ENCODE data around the gene MBD3L4. TPM values are rescaled to one million over a fixed set of nuclear protein-coding genes. Genes with fewer than 3 reads are reported as not detected.
"Not testable (repeated sequence)": the region's sequence is repeated elsewhere in the genome, so short reads cannot be mapped to it uniquely, and the experiment has no call there.

MBD3L4 gene
- total RNA-seq, 4 donors from 2014 or later = not detected

DNA sequence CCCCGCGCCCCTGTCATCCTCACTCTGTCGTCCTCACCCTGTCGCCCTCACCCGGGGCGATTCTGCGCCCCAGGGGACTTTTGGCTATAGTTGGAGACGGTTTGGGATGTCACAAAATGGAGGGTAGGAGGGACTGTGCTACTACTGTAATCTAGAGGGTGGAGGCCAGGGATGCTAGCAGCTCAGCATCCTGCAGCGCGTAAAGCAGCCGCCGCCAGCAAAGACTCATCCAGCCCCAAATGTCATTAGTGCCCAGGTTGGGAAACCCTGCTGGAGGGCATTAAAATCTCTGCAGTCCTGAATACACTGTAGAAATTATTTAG, 29.9 kb upstream of the MBD3L4 start:
- TF ChIP-seq, protein P1, sequence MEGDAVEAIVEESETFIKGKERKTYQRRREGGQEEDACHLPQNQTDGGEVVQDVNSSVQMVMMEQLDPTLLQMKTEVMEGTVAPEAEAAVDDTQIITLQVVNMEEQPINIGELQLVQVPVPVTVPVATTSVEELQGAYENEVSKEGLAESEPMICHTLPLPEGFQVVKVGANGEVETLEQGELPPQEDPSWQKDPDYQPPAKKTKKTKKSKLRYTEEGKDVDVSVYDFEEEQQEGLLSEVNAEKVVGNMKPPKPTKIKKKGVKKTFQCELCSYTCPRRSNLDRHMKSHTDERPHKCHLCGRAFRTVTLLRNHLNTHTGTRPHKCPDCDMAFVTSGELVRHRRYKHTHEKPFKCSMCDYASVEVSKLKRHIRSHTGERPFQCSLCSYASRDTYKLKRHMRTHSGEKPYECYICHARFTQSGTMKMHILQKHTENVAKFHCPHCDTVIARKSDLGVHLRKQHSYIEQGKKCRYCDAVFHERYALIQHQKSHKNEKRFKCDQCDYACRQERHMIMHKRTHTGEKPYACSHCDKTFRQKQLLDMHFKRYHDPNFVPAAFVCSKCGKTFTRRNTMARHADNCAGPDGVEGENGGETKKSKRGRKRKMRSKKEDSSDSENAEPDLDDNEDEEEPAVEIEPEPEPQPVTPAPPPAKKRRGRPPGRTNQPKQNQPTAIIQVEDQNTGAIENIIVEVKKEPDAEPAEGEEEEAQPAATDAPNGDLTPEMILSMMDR (IDR thresholded peaks at IDR 0.05; ENCODE audit: low read depth) = no peak

DNA sequence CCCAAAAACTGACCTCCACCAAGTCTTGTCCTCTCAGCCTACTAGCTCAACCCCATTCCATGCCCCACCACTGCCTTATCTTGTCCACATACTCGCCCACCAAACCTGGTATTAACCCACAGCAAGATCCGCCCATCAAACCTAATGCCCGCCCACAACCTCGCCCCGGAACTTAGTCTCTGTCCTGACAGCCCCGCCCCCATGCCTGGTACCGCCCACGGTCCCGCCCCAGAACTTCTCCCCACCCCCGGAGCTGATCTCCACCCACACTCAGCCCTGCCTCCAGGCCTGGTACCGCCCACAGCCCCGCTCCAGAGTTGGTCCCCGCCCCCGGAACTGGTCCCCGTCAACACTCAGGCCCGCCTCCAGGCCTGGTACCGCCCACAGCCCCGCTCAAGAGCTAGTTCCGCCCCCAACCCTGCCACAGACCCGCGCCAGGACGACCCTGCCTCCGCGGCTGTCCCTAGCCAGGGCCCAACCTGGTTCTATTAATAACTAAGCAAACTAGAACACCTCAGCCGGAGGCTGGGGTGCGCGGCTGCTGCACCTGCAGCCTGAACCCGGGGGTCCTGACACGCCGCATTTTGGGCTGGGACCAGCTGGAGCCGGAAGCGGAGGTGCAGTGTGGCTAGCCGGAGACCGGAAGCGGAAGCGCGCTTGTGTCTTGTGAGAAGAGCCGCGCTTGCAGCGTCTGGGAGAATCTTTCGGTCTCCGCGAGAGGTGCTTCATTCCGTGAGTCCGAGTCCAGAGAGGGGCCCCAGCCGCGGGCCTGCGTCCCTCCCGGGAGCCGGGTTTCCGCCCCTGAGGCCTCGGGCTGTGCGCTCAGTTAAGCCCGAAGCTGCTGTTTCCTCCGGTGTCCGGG, 29.3 kb upstream of the MBD3L4 start, which contains the start of gene ZNF557:
TSS of gene ZNF557 (plus strand) at position 662 of the 862 bp plus-strand sequence. CDS start 5,372 bp downstream, outside the sequence.
- TF ChIP-seq, protein P1 (IDR thresholded peaks at IDR 0.05; ENCODE audit: low read depth) = no peak

DNA sequence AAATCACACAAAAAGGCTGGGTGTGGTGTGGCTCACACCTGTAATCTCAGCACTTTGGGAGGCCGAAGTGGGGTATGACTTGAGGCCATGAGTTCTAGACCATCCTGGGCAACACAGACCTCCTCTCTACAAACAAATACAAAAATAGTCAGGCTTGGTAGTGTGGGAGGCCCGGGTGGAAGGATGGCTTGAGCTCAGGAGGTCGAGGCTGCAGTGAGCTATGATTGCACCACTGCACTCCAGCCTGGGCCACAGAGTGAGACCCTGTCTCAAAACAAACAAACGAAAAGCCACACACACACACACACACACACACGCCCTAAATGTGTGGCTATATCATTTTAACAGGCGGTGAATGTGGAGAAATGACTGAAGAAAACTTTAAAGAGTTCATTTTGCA, 28.6 kb upstream of the MBD3L4 start:
- TF ChIP-seq, protein P1 (IDR thresholded peaks at IDR 0.05; ENCODE audit: low read depth) = no peak

DNA sequence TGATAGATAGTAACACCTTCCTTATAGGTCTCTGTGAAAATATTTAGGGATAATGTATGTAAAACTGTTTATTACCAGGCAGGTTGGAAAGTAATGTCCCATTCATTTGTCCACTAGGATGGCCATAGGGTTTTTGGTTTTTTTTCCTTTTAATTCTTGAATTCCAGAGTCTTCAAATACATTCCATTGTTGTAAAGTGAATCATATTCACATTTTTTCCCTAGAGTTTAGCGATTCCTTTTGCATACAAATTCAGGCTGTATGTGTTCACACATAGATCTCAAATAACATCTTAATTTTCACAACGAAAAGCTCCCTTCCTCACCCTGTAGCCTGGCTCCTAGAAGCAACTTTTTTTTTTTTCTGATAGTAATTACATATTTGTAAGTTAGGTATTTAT, 27.7 kb upstream of the MBD3L4 start:
- TF ChIP-seq, protein P1 (IDR thresholded peaks at IDR 0.05; ENCODE audit: low read depth) = no peak

DNA sequence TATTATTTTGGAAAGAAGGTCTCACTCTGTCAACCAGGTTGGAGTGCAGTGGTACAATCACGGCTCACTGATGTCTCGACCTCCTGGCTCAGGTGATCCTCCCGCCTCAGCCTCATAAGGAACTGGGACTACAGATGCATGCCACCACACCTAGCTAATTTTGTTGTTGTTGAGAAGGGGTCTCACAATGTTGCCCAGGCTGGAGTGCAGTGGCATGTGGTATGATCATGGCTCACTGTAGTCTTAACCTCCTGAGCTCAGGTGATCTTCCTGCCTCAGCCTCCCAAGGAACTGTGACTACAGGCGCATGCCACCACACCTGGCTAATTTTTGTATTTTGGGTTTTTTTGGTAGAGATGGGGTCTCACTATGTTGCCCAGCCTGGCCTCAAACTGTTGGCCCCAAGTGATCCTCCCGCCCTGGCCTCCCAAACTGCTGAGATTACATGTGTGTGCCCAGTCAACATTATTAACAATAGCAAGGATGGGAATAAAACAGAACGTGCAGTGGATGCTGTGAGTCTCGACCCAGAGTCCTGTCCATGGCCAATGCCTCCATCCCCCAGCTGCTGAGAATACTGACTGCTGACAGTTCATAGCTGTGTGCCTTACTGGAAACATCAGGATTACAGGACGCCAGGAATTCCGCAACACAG, 23.9 kb upstream of the MBD3L4 start:
- TF ChIP-seq, protein P1 (IDR thresholded peaks at IDR 0.05; ENCODE audit: low read depth) = no peak

DNA sequence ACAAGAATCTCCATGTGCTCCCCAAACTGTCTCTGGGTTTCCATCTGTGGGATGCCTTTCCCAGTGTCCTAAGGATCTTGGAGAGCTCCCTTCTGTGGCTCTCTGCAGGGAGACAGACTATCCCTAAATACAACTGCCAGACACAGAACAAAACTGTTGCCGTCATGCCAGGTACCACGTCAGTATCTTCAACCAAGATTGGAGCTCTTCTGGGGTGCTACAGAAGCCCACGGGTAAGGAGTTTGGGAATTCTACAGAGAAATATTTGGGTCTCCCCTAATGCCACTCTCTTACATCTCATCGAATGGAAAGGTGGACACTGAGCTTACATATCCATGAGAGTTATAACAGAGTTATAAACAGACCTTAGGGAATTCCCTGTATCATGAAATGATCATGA, 23.4 kb upstream of the MBD3L4 start:
- TF ChIP-seq, protein P1 (IDR thresholded peaks at IDR 0.05; ENCODE audit: low read depth) = no peak

DNA sequence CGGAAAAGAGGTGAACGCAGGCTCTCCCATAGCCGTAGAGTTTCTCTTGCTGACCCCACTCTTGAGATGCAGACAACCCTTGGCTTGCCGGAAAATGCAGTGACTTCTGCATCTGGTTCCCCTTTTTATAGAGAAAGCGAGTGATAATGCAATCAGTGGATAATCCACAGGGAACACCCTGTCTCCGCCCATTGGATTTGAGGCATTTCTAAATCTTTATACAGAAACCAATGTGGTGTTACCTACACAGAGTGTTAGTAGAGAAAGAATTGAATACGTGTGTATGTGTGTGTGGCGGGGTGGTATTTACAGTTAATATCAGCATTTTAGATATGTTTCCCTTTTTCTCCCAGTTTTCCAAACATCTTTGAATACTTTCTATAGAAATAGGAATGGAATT, 18.6 kb upstream of the MBD3L4 start, which contains the start of gene MBD3L3:
TSS of gene MBD3L3 (minus strand) at position 101 of the 400 bp plus-strand sequence. CDS start at position 30, 71 bp downstream.
- TF ChIP-seq, protein P1 (IDR thresholded peaks at IDR 0.05; ENCODE audit: low read depth) = not testable (repeated sequence)

Data from subcutaneous adipose tissue (tissue), 4 donors.